Fibroblast of pulmonary artery (primary cell): Measurements from ENCODE around the gene ULK1.

Experiments used
- DNase-seq: peaks from one replicate; pipeline ENCODE4 v3.0.0-alpha.2; 2010; ENCODE audit warnings: low read depth
- H3K4me3 ChIP-seq: replicated peaks from 2 replicates; pipeline ENCODE4 v1.5.1; 2011; ENCODE audit warnings: low read depth, mild to moderate bottlenecking, control low read depth, low read length, moderate library complexity
- TF ChIP-seq, protein P1 (sequence below): IDR thresholded peaks from 2 replicates; pipeline ENCODE4 v1.5.1; 2011; ENCODE audit warnings: mild to moderate bottlenecking, control low read depth, low read length, inconsistent platforms; ENCODE audit errors: missing control alignments

Gene ULK1

DNA sequence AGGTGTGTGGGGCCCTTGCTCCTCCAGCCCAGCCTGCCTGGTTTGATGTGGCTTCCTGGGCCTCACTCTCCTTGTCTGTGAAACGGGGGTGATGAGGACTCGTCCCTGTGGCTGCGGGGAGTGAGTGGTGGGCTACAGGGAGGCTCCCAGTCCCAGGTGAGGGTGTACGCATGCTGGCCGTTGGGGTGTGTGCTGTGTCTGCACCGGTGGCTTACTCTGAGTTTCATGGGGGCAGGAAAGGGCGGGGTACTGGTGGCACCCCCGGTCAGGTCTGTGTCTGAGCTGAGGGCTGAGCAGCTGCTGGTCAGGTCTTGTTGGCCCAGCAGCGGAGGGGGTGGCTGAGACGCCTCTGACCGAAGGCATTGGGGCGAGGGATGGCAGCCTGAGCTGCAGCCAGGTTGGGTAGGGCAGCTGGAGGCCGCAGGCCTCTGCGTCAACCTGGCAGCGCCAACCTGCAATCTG, 11.2 kb downstream of the ULK1 start:
- DNase-seq, result no peak
- TF ChIP-seq, protein P1, sequence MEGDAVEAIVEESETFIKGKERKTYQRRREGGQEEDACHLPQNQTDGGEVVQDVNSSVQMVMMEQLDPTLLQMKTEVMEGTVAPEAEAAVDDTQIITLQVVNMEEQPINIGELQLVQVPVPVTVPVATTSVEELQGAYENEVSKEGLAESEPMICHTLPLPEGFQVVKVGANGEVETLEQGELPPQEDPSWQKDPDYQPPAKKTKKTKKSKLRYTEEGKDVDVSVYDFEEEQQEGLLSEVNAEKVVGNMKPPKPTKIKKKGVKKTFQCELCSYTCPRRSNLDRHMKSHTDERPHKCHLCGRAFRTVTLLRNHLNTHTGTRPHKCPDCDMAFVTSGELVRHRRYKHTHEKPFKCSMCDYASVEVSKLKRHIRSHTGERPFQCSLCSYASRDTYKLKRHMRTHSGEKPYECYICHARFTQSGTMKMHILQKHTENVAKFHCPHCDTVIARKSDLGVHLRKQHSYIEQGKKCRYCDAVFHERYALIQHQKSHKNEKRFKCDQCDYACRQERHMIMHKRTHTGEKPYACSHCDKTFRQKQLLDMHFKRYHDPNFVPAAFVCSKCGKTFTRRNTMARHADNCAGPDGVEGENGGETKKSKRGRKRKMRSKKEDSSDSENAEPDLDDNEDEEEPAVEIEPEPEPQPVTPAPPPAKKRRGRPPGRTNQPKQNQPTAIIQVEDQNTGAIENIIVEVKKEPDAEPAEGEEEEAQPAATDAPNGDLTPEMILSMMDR, result no peak
- H3K4me3 ChIP-seq, result no peak overlapping the region

DNA sequence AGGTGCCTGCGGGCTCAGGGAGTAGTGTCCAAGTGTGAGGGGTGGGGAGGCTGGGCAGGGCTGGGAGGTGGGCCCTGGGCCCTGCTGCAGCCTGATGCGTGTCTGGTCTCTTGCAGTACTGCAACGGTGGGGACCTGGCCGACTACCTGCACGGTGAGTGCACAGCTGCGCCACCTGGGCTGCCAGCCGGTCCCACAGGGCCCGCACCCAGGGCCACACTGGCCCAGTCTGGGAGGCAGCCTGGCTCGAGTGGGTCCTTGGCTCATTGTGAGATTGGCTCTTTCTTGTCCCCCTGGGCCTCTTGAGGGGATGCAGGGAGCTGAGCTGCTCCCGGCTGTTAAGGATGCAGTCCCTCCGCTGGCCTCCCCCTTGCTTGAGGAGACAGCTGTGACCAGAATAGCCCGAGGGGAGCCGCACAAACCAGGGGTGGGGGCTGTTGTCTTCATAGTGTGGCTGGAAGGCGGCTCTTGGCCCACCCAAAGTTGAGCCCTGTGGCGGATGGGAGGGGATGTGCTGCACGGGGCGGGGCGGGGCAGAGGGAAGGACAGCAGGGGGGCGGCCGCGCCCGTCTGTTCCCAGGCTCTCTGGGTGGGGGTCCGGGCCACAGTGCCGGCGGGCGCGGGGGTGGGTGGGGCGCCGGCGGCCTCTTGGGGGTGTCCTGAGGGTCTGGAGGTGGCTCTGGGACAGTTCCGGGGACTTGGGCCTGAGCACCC, 13.1 kb downstream of the ULK1 start:
- TF ChIP-seq, protein P1, result no peak
- no peak overlapping the region for H3K4me3 ChIP-seq
- DNase-seq, result no peak

DNA sequence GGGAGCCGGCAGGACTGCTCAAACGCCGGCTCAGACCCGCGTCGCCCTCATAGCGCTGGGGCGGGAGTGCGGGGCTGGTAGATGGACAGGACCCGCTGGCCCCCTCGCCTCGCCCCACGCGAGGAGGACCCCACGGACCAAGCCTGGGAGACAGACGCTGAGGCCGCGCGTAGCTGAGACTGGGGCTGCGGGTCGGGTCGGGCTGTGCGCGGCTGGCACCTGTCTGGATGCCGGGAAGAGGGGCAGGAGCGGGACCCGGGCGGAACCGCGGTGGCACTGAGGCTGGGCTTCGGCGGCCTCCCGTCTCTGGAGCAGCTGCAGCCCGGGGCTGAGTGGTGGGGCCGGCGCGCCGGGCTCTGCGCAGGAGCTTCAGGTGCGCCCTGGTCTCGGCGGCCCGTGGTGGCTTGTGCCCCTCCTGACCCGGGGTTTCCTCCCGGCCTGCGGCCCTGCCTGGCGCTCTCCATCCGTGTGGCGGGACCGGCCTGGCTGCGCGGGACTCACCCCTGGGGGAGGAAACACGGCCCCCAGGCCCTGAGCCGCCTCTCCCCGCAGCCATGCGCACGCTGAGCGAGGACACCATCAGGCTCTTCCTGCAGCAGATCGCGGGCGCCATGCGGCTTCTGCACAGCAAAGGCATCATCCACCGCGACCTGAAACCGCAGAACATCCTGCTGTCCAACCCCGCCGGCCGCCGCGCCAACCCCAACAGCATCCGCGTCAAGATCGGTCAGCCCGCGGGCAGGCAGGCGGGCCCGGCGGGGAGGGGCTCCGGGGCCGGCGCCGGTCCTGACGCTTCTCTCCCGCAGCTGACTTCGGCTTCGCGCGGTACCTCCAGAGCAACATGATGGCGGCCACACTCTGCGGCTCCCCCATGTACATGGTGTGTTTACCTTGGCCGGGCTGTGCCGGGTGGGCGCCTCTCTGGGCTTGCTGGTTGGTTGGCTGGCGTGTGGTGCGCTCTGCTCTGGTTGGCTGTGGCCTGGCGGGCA, 14.0 kb downstream of the ULK1 start:
- DNase-seq, result no peak
- no peak overlapping the region for H3K4me3 ChIP-seq
- TF ChIP-seq, protein P1, result no peak

DNA sequence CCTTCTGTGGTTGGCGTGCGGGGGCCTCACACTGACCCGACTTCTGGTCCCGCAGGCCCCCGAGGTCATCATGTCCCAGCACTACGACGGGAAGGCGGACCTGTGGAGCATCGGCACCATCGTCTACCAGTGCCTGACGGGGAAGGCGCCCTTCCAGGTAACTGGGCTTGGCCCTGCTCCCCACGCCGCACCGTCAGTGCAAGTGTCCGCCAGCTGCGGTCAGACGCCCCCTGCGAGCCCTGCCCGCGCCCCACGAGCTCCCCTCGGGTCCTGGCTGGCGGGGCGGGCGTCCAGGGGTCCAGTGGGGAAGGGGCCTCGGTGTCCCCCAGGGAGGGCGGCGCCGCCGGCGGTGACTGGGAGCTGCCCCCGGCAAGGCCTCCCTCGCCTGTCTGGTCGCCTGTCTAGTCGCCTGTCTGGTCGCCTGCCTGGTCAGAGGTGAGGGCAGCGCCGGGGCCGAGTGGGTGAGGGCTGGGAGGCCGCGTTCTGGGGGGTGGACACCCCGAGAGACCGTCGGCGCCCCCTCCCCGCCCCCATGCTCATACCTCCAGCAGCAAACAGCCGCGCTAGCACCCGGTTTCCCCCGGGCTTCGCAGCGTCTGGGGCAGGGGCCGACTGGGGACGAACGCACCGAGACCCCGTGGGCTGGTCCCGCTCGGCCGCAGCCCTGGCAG, 14.8 kb downstream of the ULK1 start:
- no peak for DNase-seq
- H3K4me3 ChIP-seq, result no peak overlapping the region
- TF ChIP-seq, protein P1, result no peak

DNA sequence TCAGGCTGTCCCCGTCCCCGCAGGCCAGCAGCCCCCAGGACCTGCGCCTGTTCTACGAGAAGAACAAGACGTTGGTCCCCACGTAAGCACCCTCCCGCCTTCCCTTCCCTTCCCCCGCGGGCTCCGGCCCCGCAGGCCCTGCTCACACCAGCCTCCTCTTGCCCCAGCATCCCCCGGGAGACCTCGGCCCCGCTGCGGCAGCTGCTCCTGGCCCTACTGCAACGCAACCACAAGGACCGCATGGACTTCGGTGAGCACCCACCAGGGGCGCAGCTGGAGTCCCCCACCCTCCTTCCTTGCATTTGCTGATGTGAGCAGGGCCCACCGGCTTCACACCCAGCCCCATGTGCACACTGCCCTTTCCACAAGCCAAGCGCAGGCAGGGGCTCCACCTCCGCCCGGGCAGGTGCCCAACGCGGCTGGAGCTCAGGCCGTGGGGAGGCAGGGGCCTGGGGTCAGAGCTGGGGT, 15.4 kb downstream of the ULK1 start:
- H3K4me3 ChIP-seq, result no peak overlapping the region
- no peak for DNase-seq
- TF ChIP-seq, protein P1, result no peak

DNA sequence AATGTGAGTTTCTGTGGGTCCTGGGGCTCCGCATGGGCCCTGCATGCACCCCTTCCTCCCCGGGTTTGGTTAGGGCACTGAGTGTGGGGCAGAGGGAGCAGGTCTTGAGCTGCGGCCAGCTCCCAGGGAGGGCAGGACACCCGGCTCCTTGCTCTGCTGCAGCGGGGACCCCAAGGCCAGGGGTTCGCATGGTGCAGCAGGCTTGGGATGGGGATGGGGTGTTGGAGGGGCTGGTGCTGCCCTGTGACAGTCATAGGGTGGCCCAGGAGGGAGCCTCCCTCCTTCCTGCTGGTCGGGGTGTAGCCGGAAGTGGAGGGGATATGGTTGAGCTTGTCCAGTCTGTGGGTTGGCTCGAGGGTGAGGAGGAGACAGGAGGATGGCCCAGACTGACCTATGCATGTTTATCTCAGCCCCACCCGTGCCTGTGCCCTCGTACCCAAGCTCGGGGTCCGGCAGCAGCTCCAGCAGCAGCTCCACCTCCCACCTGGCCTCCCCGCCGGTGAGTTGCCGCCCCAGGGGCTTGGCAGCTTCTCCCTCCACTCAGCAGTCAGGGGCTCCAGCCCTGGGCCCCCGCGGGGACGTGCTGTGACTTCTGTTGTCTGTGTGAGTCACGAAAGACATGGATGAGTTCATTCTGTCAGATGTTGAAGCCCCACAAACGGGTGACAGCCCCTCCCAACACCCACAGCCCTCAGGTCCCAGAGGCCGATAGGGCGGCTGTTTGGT, 16.0 kb downstream of the ULK1 start:
- TF ChIP-seq, protein P1, result no peak
- no peak overlapping the region for H3K4me3 ChIP-seq
- DNase-seq, result no peak
